ENCODE measurements around the gene GMPR2.

GMPR2 gene

DNA sequence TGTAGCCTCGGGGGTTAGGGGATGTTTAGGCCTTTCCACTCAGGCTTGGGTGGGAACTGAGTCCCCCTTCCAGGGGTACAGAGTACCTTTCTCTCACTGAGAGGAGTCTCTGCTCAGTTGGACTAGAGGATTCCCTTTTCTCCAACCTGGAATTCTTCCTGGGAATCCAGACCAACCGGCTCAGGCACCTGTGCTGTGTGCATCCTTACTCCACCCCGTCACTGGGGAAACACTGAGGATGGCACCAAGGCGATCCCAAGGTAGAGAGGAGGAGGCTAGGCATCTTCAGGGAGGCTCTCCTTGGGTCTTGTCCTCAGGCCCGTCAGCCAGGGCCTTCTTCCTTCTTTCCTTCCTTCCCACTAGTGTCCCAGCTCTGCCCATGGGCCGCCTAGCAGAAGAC lies 31.1 kb downstream of the GMPR2 start:
- no peak for TF ChIP-seq EZH2 (IDR thresholded peaks at IDR 0.05; ENCODE audit: borderline replicate concordance, low read depth, low read length, severe bottlenecking)
- no peak for TF ChIP-seq CTCF (IDR thresholded peaks at IDR 0.05; ENCODE audit: borderline replicate concordance, extremely low read depth, low read length, poor library complexity, severe bottlenecking)
- no peaks in the 10 kb centered on the region for H3K27me3 ChIP-seq (ENCODE audit: insufficient read depth, low read length, poor library complexity)
- H3K79me2 ChIP-seq (ENCODE audit: insufficient read depth, low read length) = no peaks in the 10 kb centered on the region
- H3K9ac ChIP-seq (ENCODE audit: low read depth, low read length) = no peak overlapping the region
- no peak overlapping the region for H3K4me2 ChIP-seq (ENCODE audit: insufficient read depth, low read length)
- no peaks in the 10 kb centered on the region for H3K9me3 ChIP-seq (ENCODE audit: insufficient read depth, low read length, severe bottlenecking)
- H3K36me3 ChIP-seq (ENCODE audit: insufficient read depth, low read length) = peaks cover 14% of the 10 kb centered on the region; the same call in 1 of the 2 replicates
- DNase-seq = no peak
- no peak overlapping the region for H3K27ac ChIP-seq (ENCODE audit: low read length)
- no peaks in the 10 kb centered on the region for H3K4me1 ChIP-seq (ENCODE audit: insufficient read depth, low read length)
- no peak for ATAC-seq (ENCODE audit: insufficient read depth, low read depth)
- H3K4me3 ChIP-seq (ENCODE audit: low read depth in 1 of 2, low read length in 2 of 2) = no peak overlapping the region
- H2AFZ ChIP-seq (ENCODE audit: low read depth, low read length) = no peak overlapping the region
- H4K20me1 ChIP-seq (ENCODE audit: insufficient read depth, low read length) = no peaks in the 10 kb centered on the region

DNA sequence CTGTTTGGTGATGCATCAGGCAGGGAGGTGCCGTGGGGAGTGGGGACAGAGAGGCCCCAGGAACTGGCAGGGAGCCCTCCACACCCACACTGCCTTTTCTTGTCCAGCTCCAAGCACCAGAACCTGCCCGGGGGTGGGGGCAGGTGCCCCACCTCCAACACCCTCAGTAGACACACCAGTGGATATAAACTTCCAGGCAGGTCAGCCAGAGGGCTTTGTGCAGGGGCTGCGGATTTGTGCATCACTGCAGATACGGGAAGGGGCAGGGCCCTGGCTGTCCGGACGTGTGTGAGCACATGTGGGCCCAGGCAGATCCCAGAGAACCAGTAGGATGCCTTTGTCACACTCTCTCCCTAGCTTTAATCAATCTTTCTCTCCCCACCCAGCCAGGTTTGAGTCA lies 31.6 kb downstream of the GMPR2 start:
- no peak for DNase-seq
- no peaks in the 10 kb centered on the region for H3K4me1 ChIP-seq (ENCODE audit: insufficient read depth, low read length)
- no peaks in the 10 kb centered on the region for H4K20me1 ChIP-seq (ENCODE audit: insufficient read depth, low read length)

DNA sequence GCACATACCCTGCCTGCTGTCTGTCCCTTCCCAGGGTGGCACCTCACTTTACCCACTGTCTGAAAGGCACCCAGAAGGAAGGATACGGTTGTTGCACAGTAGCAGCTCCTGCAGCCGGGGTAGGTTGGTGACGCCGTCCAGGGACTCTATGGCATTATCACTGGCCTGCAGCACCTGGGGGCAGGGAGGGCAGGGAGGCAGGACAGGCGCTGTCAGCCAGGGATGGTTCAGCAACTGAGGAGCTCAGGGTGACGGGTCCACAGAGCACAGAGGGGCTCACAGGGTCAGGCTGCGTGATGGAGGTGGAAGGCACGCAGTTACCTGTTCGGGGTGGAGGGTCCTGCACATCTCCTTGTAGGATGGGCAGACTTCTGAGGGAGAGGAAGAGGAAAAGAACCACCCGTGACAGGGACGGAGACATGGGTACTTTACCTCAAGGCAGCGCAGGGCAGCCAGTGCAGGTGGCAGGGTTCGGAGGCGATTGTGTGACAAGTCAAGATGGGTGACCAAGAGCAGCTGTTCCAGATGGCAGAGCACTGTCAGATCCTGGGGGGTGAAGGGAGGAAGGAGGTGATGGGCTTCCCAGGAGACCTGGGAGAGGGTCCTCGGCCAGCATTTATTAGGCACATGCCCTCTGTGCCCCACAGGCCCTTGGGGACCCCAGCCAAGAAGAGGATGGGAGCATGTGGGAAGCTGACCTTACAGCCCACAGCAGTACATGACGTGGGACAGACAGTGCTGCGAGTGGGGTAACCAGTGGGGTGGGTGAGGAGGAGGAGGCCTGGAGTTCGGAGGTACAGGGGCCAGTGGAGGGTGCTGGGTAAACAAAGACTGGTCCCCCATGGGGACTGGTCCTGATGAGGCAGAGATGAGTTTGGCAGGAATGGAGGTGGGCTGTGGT lies 33.9 kb downstream of the GMPR2 start:
- H2AFZ ChIP-seq (ENCODE audit: low read depth, low read length) = no peak overlapping the region
- no peak for TF ChIP-seq EZH2 (IDR thresholded peaks at IDR 0.05; ENCODE audit: borderline replicate concordance, low read depth, low read length, severe bottlenecking)
- no peak for TF ChIP-seq CTCF (IDR thresholded peaks at IDR 0.05; ENCODE audit: borderline replicate concordance, extremely low read depth, low read length, poor library complexity, severe bottlenecking)
- H3K9ac ChIP-seq (ENCODE audit: low read depth, low read length) = no peak overlapping the region
- no peaks in the 10 kb centered on the region for H4K20me1 ChIP-seq (ENCODE audit: insufficient read depth, low read length)
- H3K36me3 ChIP-seq (ENCODE audit: insufficient read depth, low read length) = peaks cover 14% of the 10 kb centered on the region; the same call in 1 of the 2 replicates
- peaks cover 14% of the 10 kb centered on the region for H3K4me1 ChIP-seq (ENCODE audit: insufficient read depth, low read length)
- H3K27me3 ChIP-seq (ENCODE audit: insufficient read depth, low read length, poor library complexity) = no peaks in the 10 kb centered on the region
- no peak for DNase-seq
- no peak overlapping the region for H3K27ac ChIP-seq (ENCODE audit: low read length)
- ATAC-seq (ENCODE audit: insufficient read depth, low read depth) = no peak
- H3K4me2 ChIP-seq (ENCODE audit: insufficient read depth, low read length) = no peak overlapping the region
- 0 out of 2 replicates have a peak, but pooled peaks cover under 1% of the 10 kb centered on the region for H3K79me2 ChIP-seq (ENCODE audit: insufficient read depth, low read length)
- no peaks in the 10 kb centered on the region for H3K9me3 ChIP-seq (ENCODE audit: insufficient read depth, low read length, severe bottlenecking)
- H3K4me3 ChIP-seq (ENCODE audit: low read depth in 1 of 2, low read length in 2 of 2) = no peak overlapping the region

More for the DNA sequence above, 31.6 kb downstream of the GMPR2 start:
- Histone ChIP-seq H3K9me3 (ENCODE audit: insufficient read depth, low read length, severe bottlenecking) (no peaks in the 10 kb centered on the region), H3K79me2 (ENCODE audit: insufficient read depth, low read length) (no peaks in the 10 kb centered on the region), H3K4me3 (ENCODE audit: low read depth in 1 of 2, low read length in 2 of 2) (no peak overlapping the region), H3K27me3 (ENCODE audit: insufficient read depth, low read length, poor library complexity) (no peaks in the 10 kb centered on the region), H3K36me3 (ENCODE audit: insufficient read depth, low read length) (peaks cover 14% of the 10 kb centered on the region; the same call in 1 of the 2 replicates), H3K9ac (ENCODE audit: low read depth, low read length) (no peak overlapping the region), H2AFZ (ENCODE audit: low read depth, low read length) (no peak overlapping the region), H3K27ac (ENCODE audit: low read length) (no peak overlapping the region), H3K4me2 (ENCODE audit: insufficient read depth, low read length) (no peak overlapping the region)
- no peak; the same call in 2 of the 3 replicates for ATAC-seq (ENCODE audit: insufficient read depth, low read depth)
- TF ChIP-seq CTCF (IDR thresholded peaks at IDR 0.05; ENCODE audit: borderline replicate concordance, extremely low read depth, low read length, poor library complexity, severe bottlenecking) = no peak
